ENCODE measurements around the gene LRG1.

The LRG1 gene

DNA sequence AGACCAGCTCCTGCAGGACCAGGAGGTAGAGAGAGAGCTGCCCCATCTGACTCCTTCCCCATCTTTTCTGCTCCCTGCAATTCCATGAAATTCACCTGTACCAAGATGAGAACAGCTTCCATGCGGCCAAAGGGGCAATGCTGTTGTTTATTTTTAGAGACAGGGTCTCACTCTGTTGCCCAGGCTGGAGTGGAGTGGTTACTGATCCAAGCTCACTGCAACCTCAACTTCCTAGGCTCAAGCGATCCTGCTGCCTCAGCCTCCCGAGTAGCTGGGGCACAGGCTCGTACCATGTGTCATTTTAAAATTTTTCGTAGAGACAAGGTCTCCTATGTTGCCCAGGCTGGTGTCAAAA lies 18.0 kb downstream of the LRG1 start:
- Histone ChIP-seq H3K27me3 (ENCODE audit: low read depth, low read length) (peaks cover 12% of the 10 kb centered on the region), H4K20me1 (ENCODE audit: insufficient read depth, low read length) (no peaks in the 10 kb centered on the region), H3K4me1 (ENCODE audit: low read length) (peaks cover 7% of the 10 kb centered on the region), H3K27ac (ENCODE audit: low read length) (no peak overlapping the region), H3K79me2 (ENCODE audit: low read length) (no peaks in the 10 kb centered on the region), H3K36me3 (replicated peaks; ENCODE audit: low read depth, low read length) (no peaks in the 10 kb centered on the region), H3K4me2 (ENCODE audit: low read length) (no peak overlapping the region), H3K4me3 (ENCODE audit: low read length) (no peak overlapping the region), H3K9ac (ENCODE audit: low read length) (no peak overlapping the region), H2AFZ (ENCODE audit: low read depth, low read length) (no peak overlapping the region), H3K9me3 (ENCODE audit: insufficient read depth, low read length) (no peaks in the 10 kb centered on the region)
- TF ChIP-seq EZH2phosphoT487 (IDR thresholded peaks at IDR 0.05; ENCODE audit: low read depth) = no peak
- TF ChIP-seq, protein P1, sequence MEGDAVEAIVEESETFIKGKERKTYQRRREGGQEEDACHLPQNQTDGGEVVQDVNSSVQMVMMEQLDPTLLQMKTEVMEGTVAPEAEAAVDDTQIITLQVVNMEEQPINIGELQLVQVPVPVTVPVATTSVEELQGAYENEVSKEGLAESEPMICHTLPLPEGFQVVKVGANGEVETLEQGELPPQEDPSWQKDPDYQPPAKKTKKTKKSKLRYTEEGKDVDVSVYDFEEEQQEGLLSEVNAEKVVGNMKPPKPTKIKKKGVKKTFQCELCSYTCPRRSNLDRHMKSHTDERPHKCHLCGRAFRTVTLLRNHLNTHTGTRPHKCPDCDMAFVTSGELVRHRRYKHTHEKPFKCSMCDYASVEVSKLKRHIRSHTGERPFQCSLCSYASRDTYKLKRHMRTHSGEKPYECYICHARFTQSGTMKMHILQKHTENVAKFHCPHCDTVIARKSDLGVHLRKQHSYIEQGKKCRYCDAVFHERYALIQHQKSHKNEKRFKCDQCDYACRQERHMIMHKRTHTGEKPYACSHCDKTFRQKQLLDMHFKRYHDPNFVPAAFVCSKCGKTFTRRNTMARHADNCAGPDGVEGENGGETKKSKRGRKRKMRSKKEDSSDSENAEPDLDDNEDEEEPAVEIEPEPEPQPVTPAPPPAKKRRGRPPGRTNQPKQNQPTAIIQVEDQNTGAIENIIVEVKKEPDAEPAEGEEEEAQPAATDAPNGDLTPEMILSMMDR (IDR thresholded peaks at IDR 0.05; ENCODE audit: low read depth, low read length) = no peak

DNA sequence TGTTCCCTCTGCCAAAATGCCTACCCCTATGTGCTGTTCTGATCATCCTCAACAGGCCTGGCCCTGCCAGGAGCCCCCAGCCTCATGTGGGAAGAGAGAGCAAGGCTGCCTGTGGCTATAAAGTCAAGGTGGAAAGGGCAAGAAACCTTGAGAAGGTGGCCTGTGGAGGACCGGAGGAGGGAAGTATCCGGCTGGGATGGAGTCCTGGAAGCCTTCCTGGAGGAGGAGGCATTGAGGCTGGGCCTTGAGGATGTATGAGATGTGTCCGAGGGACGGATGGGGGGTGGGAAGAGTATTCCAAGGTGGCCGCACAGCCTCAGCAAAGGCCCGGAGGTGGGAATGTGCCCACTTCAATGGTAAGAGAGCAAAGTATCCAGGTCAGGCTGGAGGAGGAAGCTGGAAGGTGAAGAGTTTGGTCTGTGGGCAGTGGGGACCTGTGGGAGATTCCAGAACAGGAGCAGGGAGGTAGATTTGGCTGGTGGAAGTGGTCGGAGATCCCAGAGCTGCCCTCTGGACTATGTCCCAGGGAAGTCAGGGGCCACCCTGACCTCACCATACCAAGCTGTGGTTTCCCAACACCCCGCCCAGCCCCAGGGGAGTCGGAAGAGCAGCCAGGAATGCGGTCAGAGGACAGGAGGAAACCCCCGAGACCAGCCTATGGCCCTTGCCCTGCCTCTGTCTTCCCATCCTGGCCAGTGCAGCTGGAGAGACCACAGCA lies 18.5 kb downstream of the LRG1 start:
- Histone ChIP-seq H3K79me2 (ENCODE audit: low read length) (no peaks in the 10 kb centered on the region), H4K20me1 (ENCODE audit: insufficient read depth, low read length) (no peaks in the 10 kb centered on the region), H3K9me3 (ENCODE audit: insufficient read depth, low read length) (no peaks in the 10 kb centered on the region), H3K4me1 (ENCODE audit: low read length) (peaks cover 12% of the 10 kb centered on the region), H3K27ac (ENCODE audit: low read length) (no peak overlapping the region), H2AFZ (ENCODE audit: low read depth, low read length) (no peak overlapping the region), H3K36me3 (replicated peaks; ENCODE audit: low read depth, low read length) (no peaks in the 10 kb centered on the region), H3K4me2 (ENCODE audit: low read length) (no peak overlapping the region), H3K4me3 (ENCODE audit: low read length) (no peak overlapping the region), H3K9ac (ENCODE audit: low read length) (no peak overlapping the region), H3K27me3 (ENCODE audit: low read depth, low read length) (peaks cover 12% of the 10 kb centered on the region)
- no peak for TF ChIP-seq EZH2phosphoT487 (IDR thresholded peaks at IDR 0.05; ENCODE audit: low read depth)
- TF ChIP-seq, protein P1 (IDR thresholded peaks at IDR 0.05; ENCODE audit: low read depth, low read length) = no peak

DNA sequence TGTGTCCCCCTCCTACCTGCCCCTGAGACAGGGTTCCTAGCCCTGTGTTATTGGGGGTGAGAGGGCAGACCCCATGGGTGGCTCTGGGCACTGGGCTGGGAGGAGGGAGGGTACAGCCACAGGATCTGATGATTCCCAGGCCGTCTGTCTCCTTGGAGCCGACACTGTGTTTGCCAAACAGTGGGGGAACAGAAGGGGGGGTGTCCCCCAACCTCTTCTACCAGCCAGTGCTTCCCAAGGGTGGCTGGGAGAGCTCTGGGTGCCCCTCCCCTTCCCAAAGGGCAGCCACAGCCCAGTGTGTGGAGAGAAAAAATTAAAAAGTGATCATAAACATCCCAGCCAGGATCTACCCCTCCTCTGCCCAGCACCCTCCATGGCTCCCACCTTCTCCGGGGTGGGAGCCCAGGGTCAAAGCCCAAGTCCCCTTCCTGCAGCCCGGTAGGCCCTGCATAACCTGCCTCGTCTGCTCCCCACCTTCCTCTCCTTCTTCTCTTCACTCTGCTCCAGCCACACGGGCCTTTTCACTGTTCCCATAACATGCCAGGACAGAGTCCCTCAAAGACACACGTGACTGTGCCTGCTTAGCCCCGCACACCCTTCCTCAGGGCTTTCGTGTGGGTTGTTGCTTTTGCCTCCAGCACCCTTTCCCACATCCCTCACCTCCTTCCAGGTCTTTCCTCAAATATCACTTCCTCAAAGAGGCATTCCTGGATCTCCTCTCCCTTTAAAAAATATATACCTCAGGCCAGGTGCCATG lies 20.1 kb downstream of the LRG1 start:
- TF ChIP-seq, protein P1 (IDR thresholded peaks at IDR 0.05; ENCODE audit: low read depth, low read length) = no peak
- no peak for TF ChIP-seq EZH2phosphoT487 (IDR thresholded peaks at IDR 0.05; ENCODE audit: low read depth)
- H3K79me2 ChIP-seq (ENCODE audit: low read length) = no peaks in the 10 kb centered on the region
- H3K36me3 ChIP-seq (replicated peaks; ENCODE audit: low read depth, low read length) = no peaks in the 10 kb centered on the region
- peaks cover 12% of the 10 kb centered on the region for H3K27me3 ChIP-seq (ENCODE audit: low read depth, low read length)
- no peaks in the 10 kb centered on the region for H3K9me3 ChIP-seq (ENCODE audit: insufficient read depth, low read length)
- H4K20me1 ChIP-seq (ENCODE audit: insufficient read depth, low read length) = no peaks in the 10 kb centered on the region
- no peak overlapping the region for H2AFZ ChIP-seq (ENCODE audit: low read depth, low read length)
- peaks cover 19% of the 10 kb centered on the region for H3K4me1 ChIP-seq (ENCODE audit: low read length)
- no peak overlapping the region for H3K4me3 ChIP-seq (ENCODE audit: low read length)
- H3K27ac ChIP-seq (ENCODE audit: low read length) = no peak overlapping the region
- H3K4me2 ChIP-seq (ENCODE audit: low read length) = no peak overlapping the region
- no peak overlapping the region for H3K9ac ChIP-seq (ENCODE audit: low read length)

DNA sequence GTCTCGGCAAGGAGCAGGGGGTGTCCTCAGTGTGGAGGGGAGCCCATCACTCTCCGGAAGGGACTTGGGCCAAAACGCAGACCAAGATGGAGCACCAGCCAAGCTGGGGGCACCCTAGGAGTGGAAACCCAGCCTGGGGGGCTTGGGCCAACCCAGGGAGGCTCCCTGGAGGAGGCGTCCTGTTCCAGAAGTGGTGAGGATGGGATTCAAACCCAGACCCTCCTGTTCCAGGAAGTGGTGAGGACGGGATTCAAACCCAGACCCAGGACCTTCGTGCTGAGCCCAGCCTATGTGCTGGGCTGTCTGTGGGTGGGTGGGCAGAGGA lies 20.7 kb downstream of the LRG1 start:
- Histone ChIP-seq H3K4me3 (ENCODE audit: low read length) (no peak overlapping the region), H3K36me3 (replicated peaks; ENCODE audit: low read depth, low read length) (no peaks in the 10 kb centered on the region), H3K27me3 (ENCODE audit: low read depth, low read length) (peaks cover 12% of the 10 kb centered on the region), H3K9me3 (ENCODE audit: insufficient read depth, low read length) (no peaks in the 10 kb centered on the region), H2AFZ (ENCODE audit: low read depth, low read length) (no peak overlapping the region), H3K27ac (ENCODE audit: low read length) (no peak overlapping the region), H3K79me2 (ENCODE audit: low read length) (no peaks in the 10 kb centered on the region), H4K20me1 (ENCODE audit: insufficient read depth, low read length) (no peaks in the 10 kb centered on the region), H3K4me2 (ENCODE audit: low read length) (no peak overlapping the region), H3K9ac (ENCODE audit: low read length) (no peak overlapping the region), H3K4me1 (ENCODE audit: low read length) (peaks cover 19% of the 10 kb centered on the region)
- TF ChIP-seq, protein P1 (IDR thresholded peaks at IDR 0.05; ENCODE audit: low read depth, low read length) = no peak
- no peak for TF ChIP-seq EZH2phosphoT487 (IDR thresholded peaks at IDR 0.05; ENCODE audit: low read depth)

All from OCI-LY3 (cell line).